Measurements from ENCODE around the gene SNX27.

DNA sequence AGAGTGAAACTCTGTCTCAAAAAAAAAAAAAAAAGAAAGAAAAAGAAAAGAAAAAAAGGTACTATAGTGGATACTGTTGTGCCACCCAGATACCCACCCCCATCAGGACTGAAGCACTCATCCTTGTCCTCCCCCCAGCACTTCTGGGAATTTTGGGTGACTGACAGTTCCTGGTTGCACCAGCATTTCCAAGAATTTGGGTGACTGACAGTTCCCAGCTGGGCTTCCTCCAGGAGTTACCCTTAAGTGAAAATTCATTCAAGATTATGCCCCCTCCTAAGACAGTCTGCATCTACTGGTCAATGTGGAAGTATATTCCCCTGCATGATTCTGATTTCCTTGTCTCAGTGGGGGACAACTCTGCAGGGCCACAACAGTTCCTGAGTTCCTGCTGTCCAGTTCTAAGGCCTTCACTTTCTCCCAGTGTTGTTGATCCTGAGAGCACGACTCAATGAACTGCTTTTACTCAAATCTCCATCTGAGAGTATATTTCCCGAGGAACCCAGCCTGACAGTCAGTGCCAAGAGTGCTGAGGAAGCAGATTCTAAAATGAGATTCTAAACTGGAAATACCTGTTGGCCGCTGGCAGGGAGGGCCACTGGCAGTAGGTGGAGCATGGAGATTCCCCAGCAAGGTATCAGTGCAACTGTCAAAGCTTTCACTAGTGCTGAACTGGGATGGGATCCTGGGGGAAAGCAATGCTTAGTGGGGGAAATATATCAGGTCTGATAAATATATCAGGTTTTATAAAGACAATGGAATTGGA, 127.9 kb downstream of the SNX27 start:
- no peak for TF ChIP-seq EZH2 (IDR thresholded peaks at IDR 0.05; ENCODE audit: low read length)
- peak in 2 of 3 experiments; percentile 13 to 53 for TF ChIP-seq CTCF (optimal IDR thresholded peaks at IDR 0.05 in 1 of 3, IDR thresholded peaks at IDR 0.05 in 1 of 3, conservative IDR thresholded peaks at IDR 0.05 in 1 of 3; ENCODE audit: extremely low read depth in 1 of 3, insufficient read depth in 2 of 3, low read length in 3 of 3)

Data from keratinocyte (primary cell).